Measurements from ENCODE around the gene EYS. TPM values are rescaled to one million over a fixed set of nuclear protein-coding genes. Genes with fewer than 3 reads are reported as not detected.

The EYS gene
- total RNA-seq, 1 experiment from 2014 or later = not detected

DNA sequence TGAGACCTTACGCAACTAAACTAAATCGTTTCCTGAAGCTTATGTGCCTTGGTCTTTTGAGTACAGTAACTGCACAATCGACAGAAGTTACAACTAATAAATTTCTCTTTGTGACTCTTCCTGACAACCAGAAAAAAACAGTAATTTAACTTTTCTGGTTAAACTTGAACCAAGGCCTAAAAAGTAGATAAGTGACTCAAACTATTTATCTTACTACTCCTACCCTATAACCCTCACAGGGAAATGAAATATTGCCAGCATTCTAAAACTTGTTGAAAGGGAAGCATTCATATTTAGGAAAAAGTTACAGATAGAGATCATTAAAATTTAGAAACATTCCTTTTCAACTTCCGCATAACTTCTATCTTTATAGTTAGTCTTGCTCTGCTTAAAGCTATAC lies 1034.4 kb downstream of the EYS start:
- RAD21 ChIA-PET (ENCODE audit: low non-redundant PET in 1 of 2, low total read pairs in 2 of 2, uncharacterized antibody in 2 of 2, unreplicated experiment in 2 of 2) = no interaction called here
- no peaks in the 10 kb centered on the region for H3K27me3 ChIP-seq (ENCODE audit: insufficient read depth, low read length)
- BruUV-seq (replicated peaks) = no TSS peak
- DNase-seq (ENCODE audit: low read depth, low spot score) (no peak), ATAC-seq (no peak)
- intact Hi-C loops (cut with micrococcal nuclease) = no loop called here
- no peak overlapping the region for H3K27ac ChIP-seq (ENCODE audit: low read depth, low read length)
- peaks cover 0 to 17% of the 10 kb centered on the region in 2 experiments; a peak in 2 of 4 replicates for H3K9me3 ChIP-seq (ENCODE audit: control insufficient read depth in 1 of 2, insufficient read depth in 1 of 2, low read depth in 1 of 2, low read length in 2 of 2)
- H3K4me2 ChIP-seq (ENCODE audit: low read length) = no peak overlapping the region
- no peak overlapping the region for H3K9ac ChIP-seq (ENCODE audit: low read length)
- H4K20me1 ChIP-seq (ENCODE audit: insufficient read depth) = no peaks in the 10 kb centered on the region
- POLR2A ChIA-PET = no interaction called here
- no peaks in the 10 kb centered on the region for H3K79me2 ChIP-seq (ENCODE audit: insufficient read depth, low read length)
- H2AFZ ChIP-seq (ENCODE audit: low read depth, low read length, poor library complexity, severe bottlenecking) = no peak overlapping the region
- CTCF ChIA-PET = no interaction called here
- H3K9me2 ChIP-seq (ENCODE audit: insufficient read depth) = no peaks in the 10 kb centered on the region
- H3K4me3 ChIP-seq (replicated peaks in 1 of 2; ENCODE audit: low read depth in 1 of 2, low read length in 2 of 2) = no peak overlapping the region
- H3K36me3 ChIP-seq (ENCODE audit: control insufficient read depth in 1 of 2, insufficient read depth in 2 of 2, low read length in 2 of 2) = no peaks in the 10 kb centered on the region
- TF ChIP-seq EGR1 (IDR thresholded peaks at IDR 0.05; ENCODE audit: low read depth) (no peak), YY1 (IDR thresholded peaks at IDR 0.05; ENCODE audit: extremely low read depth, insufficient replicate concordance, low read depth, low read length) (no peak), SIN3A (IDR thresholded peaks at IDR 0.05; ENCODE audit: low read depth) (no peak), POLR2AphosphoS5 (IDR thresholded peaks at IDR 0.05; ENCODE audit: low read depth, low read length) (no peak), CEBPB (IDR thresholded peaks at IDR 0.05; ENCODE audit: low read depth) (no peak), SP1 (IDR thresholded peaks at IDR 0.05; ENCODE audit: low read depth) (no peak), POLR2A (IDR thresholded peaks at IDR 0.05; ENCODE audit: borderline replicate concordance, extremely low read depth, insufficient read depth, insufficient read length) (no peak), FOSL1 (IDR thresholded peaks at IDR 0.05; ENCODE audit: low read depth) (no peak), TCF7L2 (IDR thresholded peaks at IDR 0.05; ENCODE audit: borderline replicate concordance, extremely low read depth, insufficient read depth, insufficient read length) (no peak), RAD21 (IDR thresholded peaks at IDR 0.05; ENCODE audit: low read depth) (no peak), EZH2 (IDR thresholded peaks at IDR 0.05) (no peak), SRF (IDR thresholded peaks at IDR 0.05; ENCODE audit: low read depth) (no peak), EZH2phosphoT487 (IDR thresholded peaks at IDR 0.05; ENCODE audit: borderline replicate concordance) (no peak)
- TF ChIP-seq, protein P1, sequence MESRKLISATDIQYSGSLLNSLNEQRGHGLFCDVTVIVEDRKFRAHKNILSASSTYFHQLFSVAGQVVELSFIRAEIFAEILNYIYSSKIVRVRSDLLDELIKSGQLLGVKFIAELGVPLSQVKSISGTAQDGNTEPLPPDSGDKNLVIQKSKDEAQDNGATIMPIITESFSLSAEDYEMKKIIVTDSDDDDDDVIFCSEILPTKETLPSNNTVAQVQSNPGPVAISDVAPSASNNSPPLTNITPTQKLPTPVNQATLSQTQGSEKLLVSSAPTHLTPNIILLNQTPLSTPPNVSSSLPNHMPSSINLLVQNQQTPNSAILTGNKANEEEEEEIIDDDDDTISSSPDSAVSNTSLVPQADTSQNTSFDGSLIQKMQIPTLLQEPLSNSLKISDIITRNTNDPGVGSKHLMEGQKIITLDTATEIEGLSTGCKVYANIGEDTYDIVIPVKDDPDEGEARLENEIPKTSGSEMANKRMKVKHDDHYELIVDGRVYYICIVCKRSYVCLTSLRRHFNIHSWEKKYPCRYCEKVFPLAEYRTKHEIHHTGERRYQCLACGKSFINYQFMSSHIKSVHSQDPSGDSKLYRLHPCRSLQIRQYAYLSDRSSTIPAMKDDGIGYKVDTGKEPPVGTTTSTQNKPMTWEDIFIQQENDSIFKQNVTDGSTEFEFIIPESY (IDR thresholded peaks at IDR 0.05; ENCODE audit: extremely low read depth, insufficient replicate concordance, low read length) = no peak
- TF ChIP-seq, protein P2, sequence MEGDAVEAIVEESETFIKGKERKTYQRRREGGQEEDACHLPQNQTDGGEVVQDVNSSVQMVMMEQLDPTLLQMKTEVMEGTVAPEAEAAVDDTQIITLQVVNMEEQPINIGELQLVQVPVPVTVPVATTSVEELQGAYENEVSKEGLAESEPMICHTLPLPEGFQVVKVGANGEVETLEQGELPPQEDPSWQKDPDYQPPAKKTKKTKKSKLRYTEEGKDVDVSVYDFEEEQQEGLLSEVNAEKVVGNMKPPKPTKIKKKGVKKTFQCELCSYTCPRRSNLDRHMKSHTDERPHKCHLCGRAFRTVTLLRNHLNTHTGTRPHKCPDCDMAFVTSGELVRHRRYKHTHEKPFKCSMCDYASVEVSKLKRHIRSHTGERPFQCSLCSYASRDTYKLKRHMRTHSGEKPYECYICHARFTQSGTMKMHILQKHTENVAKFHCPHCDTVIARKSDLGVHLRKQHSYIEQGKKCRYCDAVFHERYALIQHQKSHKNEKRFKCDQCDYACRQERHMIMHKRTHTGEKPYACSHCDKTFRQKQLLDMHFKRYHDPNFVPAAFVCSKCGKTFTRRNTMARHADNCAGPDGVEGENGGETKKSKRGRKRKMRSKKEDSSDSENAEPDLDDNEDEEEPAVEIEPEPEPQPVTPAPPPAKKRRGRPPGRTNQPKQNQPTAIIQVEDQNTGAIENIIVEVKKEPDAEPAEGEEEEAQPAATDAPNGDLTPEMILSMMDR (IDR thresholded peaks at IDR 0.05 in 2 of 3, conservative IDR thresholded peaks at IDR 0.05 in 1 of 3; ENCODE audit: borderline replicate concordance in 1 of 3, insufficient read depth in 1 of 3, low read depth in 2 of 3, low read length in 2 of 3) = no peak
- H3K4me1 ChIP-seq (ENCODE audit: control insufficient read depth in 1 of 2, insufficient read depth in 2 of 2, low read length in 2 of 2) = no peaks in the 10 kb centered on the region
